Measurements from ENCODE around the gene SBF2.

The SBF2 gene

DNA sequence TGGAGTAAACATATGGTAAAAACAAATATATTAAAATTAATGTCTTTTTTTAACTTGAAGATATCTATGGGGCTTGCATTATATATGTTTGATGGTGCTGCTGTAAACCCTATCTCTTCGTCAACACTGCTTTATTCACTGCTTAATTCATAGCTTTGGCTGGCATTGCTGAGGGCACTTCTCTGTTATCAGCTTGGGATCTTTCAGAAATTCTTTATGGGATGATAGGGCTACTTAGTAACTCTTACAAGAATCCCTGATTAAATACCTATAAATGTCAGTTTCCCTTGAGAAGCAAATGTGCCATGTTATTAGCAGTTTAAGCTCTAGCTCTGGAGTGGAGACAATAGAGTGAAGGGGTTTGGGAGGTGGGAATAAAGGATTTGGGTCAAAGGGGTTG lies 517.8 kb downstream of the SBF2 start:
- no peak overlapping the region for H3K4me2 ChIP-seq (ENCODE audit: low read length)
- TF ChIP-seq, protein P1, sequence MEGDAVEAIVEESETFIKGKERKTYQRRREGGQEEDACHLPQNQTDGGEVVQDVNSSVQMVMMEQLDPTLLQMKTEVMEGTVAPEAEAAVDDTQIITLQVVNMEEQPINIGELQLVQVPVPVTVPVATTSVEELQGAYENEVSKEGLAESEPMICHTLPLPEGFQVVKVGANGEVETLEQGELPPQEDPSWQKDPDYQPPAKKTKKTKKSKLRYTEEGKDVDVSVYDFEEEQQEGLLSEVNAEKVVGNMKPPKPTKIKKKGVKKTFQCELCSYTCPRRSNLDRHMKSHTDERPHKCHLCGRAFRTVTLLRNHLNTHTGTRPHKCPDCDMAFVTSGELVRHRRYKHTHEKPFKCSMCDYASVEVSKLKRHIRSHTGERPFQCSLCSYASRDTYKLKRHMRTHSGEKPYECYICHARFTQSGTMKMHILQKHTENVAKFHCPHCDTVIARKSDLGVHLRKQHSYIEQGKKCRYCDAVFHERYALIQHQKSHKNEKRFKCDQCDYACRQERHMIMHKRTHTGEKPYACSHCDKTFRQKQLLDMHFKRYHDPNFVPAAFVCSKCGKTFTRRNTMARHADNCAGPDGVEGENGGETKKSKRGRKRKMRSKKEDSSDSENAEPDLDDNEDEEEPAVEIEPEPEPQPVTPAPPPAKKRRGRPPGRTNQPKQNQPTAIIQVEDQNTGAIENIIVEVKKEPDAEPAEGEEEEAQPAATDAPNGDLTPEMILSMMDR (IDR thresholded peaks at IDR 0.05; ENCODE audit: low read depth, low read length): no peak
- TF ChIP-seq EZH2phosphoT487 (IDR thresholded peaks at IDR 0.05; ENCODE audit: low read depth): no peak
- no peaks in the 10 kb centered on the region for H3K4me1 ChIP-seq (ENCODE audit: low read length)
- H4K20me1 ChIP-seq (ENCODE audit: insufficient read depth, low read length): no peaks in the 10 kb centered on the region; the same call in 1 of the 2 replicates
- H3K36me3 ChIP-seq (replicated peaks; ENCODE audit: low read depth, low read length): peaks cover 6% of the 10 kb centered on the region
- no peak overlapping the region for H3K27ac ChIP-seq (ENCODE audit: low read length)
- H3K79me2 ChIP-seq (ENCODE audit: low read length): peaks cover 6% of the 10 kb centered on the region; the same call in 1 of the 2 replicates
- H3K4me3 ChIP-seq (ENCODE audit: low read length): no peak overlapping the region
- no peak overlapping the region for H3K9ac ChIP-seq (ENCODE audit: low read length)
- no peak overlapping the region for H2AFZ ChIP-seq (ENCODE audit: low read depth, low read length)
- no peaks in the 10 kb centered on the region for H3K9me3 ChIP-seq (ENCODE audit: insufficient read depth, low read length)
- H3K27me3 ChIP-seq (ENCODE audit: low read depth, low read length): no peaks in the 10 kb centered on the region

DNA sequence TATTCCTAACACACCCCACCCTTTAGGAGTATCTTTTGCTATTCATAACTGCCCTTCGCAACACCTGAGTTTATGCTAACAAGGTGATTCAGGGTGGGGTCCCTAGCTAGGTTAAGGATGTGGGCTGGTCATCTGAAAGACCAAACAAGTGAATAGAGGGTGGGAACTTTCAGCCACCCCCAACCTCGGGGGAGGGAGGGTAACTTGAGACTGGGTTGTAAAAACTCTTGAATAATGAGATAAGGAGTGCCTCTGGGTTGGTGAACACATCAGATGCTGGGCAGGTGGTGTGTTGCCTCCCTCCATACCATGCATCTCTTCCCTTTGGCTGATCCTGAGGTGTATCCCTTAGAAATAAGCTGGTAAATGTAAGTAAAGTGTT lies 518.6 kb downstream of the SBF2 start:
- H4K20me1 ChIP-seq (ENCODE audit: insufficient read depth, low read length): no peaks in the 10 kb centered on the region; the same call in 1 of the 2 replicates
- peaks cover 6% of the 10 kb centered on the region for H3K36me3 ChIP-seq (replicated peaks; ENCODE audit: low read depth, low read length)
- no peak overlapping the region for H3K4me3 ChIP-seq (ENCODE audit: low read length)
- no peaks in the 10 kb centered on the region for H3K4me1 ChIP-seq (ENCODE audit: low read length)
- no peaks in the 10 kb centered on the region for H3K9me3 ChIP-seq (ENCODE audit: insufficient read depth, low read length)
- no peak overlapping the region for H2AFZ ChIP-seq (ENCODE audit: low read depth, low read length)
- no peak overlapping the region for H3K9ac ChIP-seq (ENCODE audit: low read length)
- no peak overlapping the region for H3K27ac ChIP-seq (ENCODE audit: low read length)
- H3K27me3 ChIP-seq (ENCODE audit: low read depth, low read length): no peaks in the 10 kb centered on the region
- H3K79me2 ChIP-seq (ENCODE audit: low read length): peaks cover 6% of the 10 kb centered on the region; the same call in 1 of the 2 replicates
- TF ChIP-seq, protein P1 (IDR thresholded peaks at IDR 0.05; ENCODE audit: low read depth, low read length): no peak
- no peak overlapping the region for H3K4me2 ChIP-seq (ENCODE audit: low read length)

DNA sequence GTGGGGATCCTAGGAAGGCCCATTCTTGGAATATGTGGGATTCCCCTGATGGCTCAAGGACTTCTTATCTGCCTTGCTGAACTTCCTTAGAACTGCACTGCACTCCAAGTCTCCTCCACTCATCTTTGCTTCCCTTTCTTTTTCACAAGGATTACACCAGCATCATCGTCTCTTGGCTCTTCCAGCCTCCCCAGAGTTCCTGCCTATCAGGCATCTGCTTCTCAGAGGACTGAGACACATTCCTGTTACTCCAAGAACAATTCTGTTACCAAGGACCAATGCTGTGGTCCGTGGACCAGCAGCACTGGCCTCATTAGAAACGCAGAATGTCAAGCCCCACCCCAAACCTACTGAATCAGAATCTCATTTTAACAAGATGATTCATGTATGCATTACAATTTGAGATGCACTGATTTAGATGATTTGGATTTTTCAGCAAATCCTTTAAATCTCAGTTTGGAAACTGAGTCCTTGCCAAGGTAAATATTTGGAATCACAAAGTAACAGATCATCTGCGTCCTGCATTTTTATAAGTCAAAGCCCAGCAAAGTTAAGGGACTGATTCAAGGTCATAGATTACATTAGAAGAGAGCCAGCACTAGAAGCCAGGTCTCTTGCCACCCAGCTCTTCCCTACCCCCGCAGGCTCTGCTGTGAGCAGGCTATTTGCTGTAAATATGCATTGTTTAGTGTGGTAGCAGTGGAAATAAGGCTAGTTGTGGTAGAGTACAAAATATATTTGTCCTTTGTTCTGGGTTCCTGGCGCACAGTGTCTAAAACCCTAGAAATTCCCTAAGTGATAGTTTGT lies 519.2 kb downstream of the SBF2 start:
- Histone ChIP-seq H3K4me3 (ENCODE audit: low read length) (no peak overlapping the region), H3K4me1 (ENCODE audit: low read length) (no peaks in the 10 kb centered on the region), H4K20me1 (ENCODE audit: insufficient read depth, low read length) (no peaks in the 10 kb centered on the region; the same call in 1 of the 2 replicates), H3K4me2 (ENCODE audit: low read length) (no peak overlapping the region), H3K36me3 (replicated peaks; ENCODE audit: low read depth, low read length) (peaks cover 3% of the 10 kb centered on the region), H3K9ac (ENCODE audit: low read length) (no peak overlapping the region), H3K9me3 (ENCODE audit: insufficient read depth, low read length) (no peaks in the 10 kb centered on the region), H2AFZ (ENCODE audit: low read depth, low read length) (no peak overlapping the region), H3K79me2 (ENCODE audit: low read length) (peaks cover 6% of the 10 kb centered on the region; the same call in 1 of the 2 replicates), H3K27me3 (ENCODE audit: low read depth, low read length) (no peaks in the 10 kb centered on the region), H3K27ac (ENCODE audit: low read length) (no peak overlapping the region)
- TF ChIP-seq, protein P1 (IDR thresholded peaks at IDR 0.05; ENCODE audit: low read depth, low read length): no peak
- TF ChIP-seq EZH2phosphoT487 (IDR thresholded peaks at IDR 0.05; ENCODE audit: low read depth): no peak

DNA sequence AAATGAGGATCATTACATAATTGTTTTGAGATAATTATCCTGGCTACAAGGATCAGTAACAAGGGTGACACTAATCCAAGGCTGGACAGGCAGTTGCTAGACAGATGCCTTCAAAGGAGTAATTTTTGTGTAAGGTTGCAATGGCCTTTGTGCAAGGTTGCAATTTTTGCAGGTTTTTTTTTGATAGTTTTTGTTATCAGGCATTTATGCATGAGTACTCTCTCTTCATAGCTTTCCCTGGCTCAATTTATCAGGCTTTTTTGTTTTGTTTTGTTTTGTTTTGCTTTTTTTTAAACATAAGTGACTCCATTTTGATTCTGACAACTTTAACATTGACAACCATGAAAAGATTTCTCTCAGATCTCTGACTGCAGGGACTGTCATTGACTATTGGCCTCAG lies 519.9 kb downstream of the SBF2 start:
- Histone ChIP-seq H3K4me3 (ENCODE audit: low read length) (no peak overlapping the region), H3K9ac (ENCODE audit: low read length) (no peak overlapping the region), H2AFZ (ENCODE audit: low read depth, low read length) (no peak overlapping the region), H3K79me2 (ENCODE audit: low read length) (peaks cover 6% of the 10 kb centered on the region; the same call in 1 of the 2 replicates), H3K27me3 (ENCODE audit: low read depth, low read length) (no peaks in the 10 kb centered on the region), H3K36me3 (replicated peaks; ENCODE audit: low read depth, low read length) (no peaks in the 10 kb centered on the region), H3K27ac (ENCODE audit: low read length) (no peak overlapping the region), H3K4me2 (ENCODE audit: low read length) (no peak overlapping the region), H3K9me3 (ENCODE audit: insufficient read depth, low read length) (no peaks in the 10 kb centered on the region), H4K20me1 (ENCODE audit: insufficient read depth, low read length) (no peaks in the 10 kb centered on the region; the same call in 1 of the 2 replicates), H3K4me1 (ENCODE audit: low read length) (no peaks in the 10 kb centered on the region)
- TF ChIP-seq EZH2phosphoT487 (IDR thresholded peaks at IDR 0.05; ENCODE audit: low read depth): no peak
- TF ChIP-seq, protein P1 (IDR thresholded peaks at IDR 0.05; ENCODE audit: low read depth, low read length): no peak
